Measurements from ENCODE around the gene SFXN5.

SFXN5 gene

GRCh38 chr2:73063472-73063871 lies 8.0 kb downstream of the SFXN5 start:
- DNase-seq (ENCODE audit: low read depth) = no peak
- peak overlapping the region; percentile 12 for H3K4me3 ChIP-seq (ENCODE audit: control insufficient read depth, low read depth, low read length)
- no peak for TF ChIP-seq CTCF (conservative IDR thresholded peaks at IDR 0.05; ENCODE audit: control insufficient read depth, insufficient read depth, low read depth, low read length)

- no peak for TF ChIP-seq CTCF (conservative IDR thresholded peaks at IDR 0.05; ENCODE audit: control insufficient read depth, insufficient read depth, low read depth, low read length)
- DNase-seq (ENCODE audit: low read depth) = no peak
These were observed 12.4 kb downstream of the SFXN5 start for GRCh38 chr2:73059106-73059505.

GRCh38 chr2:73054980-73055379 lies 16.5 kb downstream of the SFXN5 start:
- TF ChIP-seq CTCF (conservative IDR thresholded peaks at IDR 0.05; ENCODE audit: control insufficient read depth, insufficient read depth, low read depth, low read length) = no peak
- H3K4me3 ChIP-seq (ENCODE audit: control insufficient read depth, low read depth, low read length) = no peak overlapping the region

More at GRCh38 chr2:73059106-73059505, 12.4 kb downstream of the SFXN5 start:
- no peak overlapping the region for H3K4me3 ChIP-seq (ENCODE audit: control insufficient read depth, low read depth, low read length)

GRCh38 chr2:73053316-73054114 lies 18.0 kb downstream of the SFXN5 start:
- H3K4me3 ChIP-seq (ENCODE audit: control insufficient read depth, low read depth, low read length) = no peak overlapping the region
- TF ChIP-seq CTCF (conservative IDR thresholded peaks at IDR 0.05; ENCODE audit: control insufficient read depth, insufficient read depth, low read depth, low read length) = no peak
- DNase-seq (ENCODE audit: low read depth) = peak; percentile 75

More at GRCh38 chr2:73054980-73055379, 16.5 kb downstream of the SFXN5 start:
- no peak for DNase-seq (ENCODE audit: low read depth)

GRCh38 chr2:73050121-73050545 lies 21.4 kb downstream of the SFXN5 start:
- no peak overlapping the region for H3K4me3 ChIP-seq (ENCODE audit: control insufficient read depth, low read depth, low read length)
- TF ChIP-seq CTCF (conservative IDR thresholded peaks at IDR 0.05; ENCODE audit: control insufficient read depth, insufficient read depth, low read depth, low read length) = no peak
- no peak for DNase-seq (ENCODE audit: low read depth)

GRCh38 chr2:73043929-73044832 lies 27.3 kb downstream of the SFXN5 start:
- DNase-seq (ENCODE audit: low read depth) = no peak
- H3K4me3 ChIP-seq (ENCODE audit: control insufficient read depth, low read depth, low read length) = no peak overlapping the region
- no peak for TF ChIP-seq CTCF (conservative IDR thresholded peaks at IDR 0.05; ENCODE audit: control insufficient read depth, insufficient read depth, low read depth, low read length)
